Measurements from ENCODE around the gene CHST11. TPM values are rescaled to one million over a fixed set of nuclear protein-coding genes. Genes with fewer than 3 reads are reported as not detected.

The CHST11 gene
- total RNA-seq, 1 experiment from 2014 or later = 6.7 TPM

DNA sequence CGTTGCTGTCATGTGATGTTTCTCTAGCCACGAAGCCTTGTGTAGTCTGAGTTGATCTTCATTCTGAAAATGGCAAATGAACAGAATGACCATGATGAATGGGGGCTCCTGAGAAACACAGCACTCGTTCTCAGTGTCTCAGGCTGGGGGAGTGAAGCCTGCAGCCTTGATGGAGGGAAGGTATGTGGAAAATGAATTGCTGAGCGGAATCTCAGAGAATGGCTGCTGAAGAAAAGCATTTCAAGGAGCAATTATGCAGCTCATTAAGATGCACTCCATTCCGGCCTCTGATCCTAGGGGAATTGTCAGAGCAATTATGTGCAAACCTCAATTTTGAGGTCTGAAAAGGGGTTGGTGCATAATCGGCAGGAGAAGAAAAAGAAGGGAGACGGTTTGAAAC, 167.1 kb downstream of the CHST11 start:
- H4K8ac ChIP-seq (replicated peaks; ENCODE audit: insufficient read length, low read depth, low read length) = no peak overlapping the region
- Mint-ChIP-seq H3K9me3 (no peaks in the 10 kb centered on the region), H3K27me3 (ENCODE audit: low read depth) (peaks cover 3% of the 10 kb centered on the region; the same call in 1 of the 2 replicates), H3K36me3 (ENCODE audit: insufficient read depth in 1 of 3, low read depth in 3 of 3) (no peaks in the 10 kb centered on the region; a peak in 1 of 7 replicates), H3K27ac (no peak overlapping the region), H3K4me1 (peaks cover 22 to 28% of the 10 kb centered on the region in 2 experiments), H3K4me3 (no peak overlapping the region)
- H3K23ac ChIP-seq (ENCODE audit: insufficient read length, low read depth, low read length) = no peak overlapping the region
- no peak overlapping the region for H3K9ac ChIP-seq (ENCODE audit: extremely low read depth, insufficient read length, low read length)
- no peaks in the 10 kb centered on the region for H3K79me2 ChIP-seq (ENCODE audit: insufficient read depth, low read length)
- no peak overlapping the region for H3K56ac ChIP-seq (ENCODE audit: insufficient read length, low read depth, low read length)
- H3K18ac ChIP-seq (ENCODE audit: insufficient read length, low read depth, low read length) = no peak overlapping the region
- H2BK120ac ChIP-seq (ENCODE audit: low read depth, low read length, poor library complexity, severe bottlenecking) = no peak overlapping the region
- H3K27me3 ChIP-seq (ENCODE audit: insufficient read depth, low read length) = no peaks in the 10 kb centered on the region
- no peak overlapping the region for H2BK20ac ChIP-seq (ENCODE audit: low read depth, low read length, poor library complexity, severe bottlenecking)
- H3K4me1 ChIP-seq (ENCODE audit: insufficient read depth, low read length) = no peaks in the 10 kb centered on the region; the same call in 1 of the 2 replicates
- H2BK15ac ChIP-seq (ENCODE audit: low read depth, low read length) = no peak overlapping the region
- no CpG with 5 or more reads among the region's 7 CpGs for WGBS (ENCODE audit: extremely low coverage, insufficient read length, low lambda C conversion rate)
- no peak overlapping the region for H2BK5ac ChIP-seq (ENCODE audit: insufficient read length, low read length)
- H2AK5ac ChIP-seq (ENCODE audit: insufficient read length, low read length) = no peak overlapping the region
- H3K79me1 ChIP-seq (ENCODE audit: insufficient read depth, low read depth, low read length, poor library complexity, severe bottlenecking) = no peaks in the 10 kb centered on the region
- no peak overlapping the region for H3T11ph ChIP-seq (ENCODE audit: low read length)
- no peak overlapping the region for H3K4ac ChIP-seq (ENCODE audit: low read depth, low read length)
- no peak overlapping the region for H2BK12ac ChIP-seq (ENCODE audit: insufficient read length, low read depth, low read length)
- no peaks in the 10 kb centered on the region for H4K20me1 ChIP-seq (ENCODE audit: control insufficient read depth, insufficient read depth, insufficient read length)
- no peak overlapping the region for H3K27ac ChIP-seq (ENCODE audit: insufficient read length, low read depth, low read length)
- DNase-seq = no peak
- H4K5ac ChIP-seq (ENCODE audit: insufficient read length, low read depth, low read length) = no peak overlapping the region
- H3K23me2 ChIP-seq (ENCODE audit: insufficient read length, low read depth, low read length, poor library complexity, severe bottlenecking) = no peaks in the 10 kb centered on the region
- H3K14ac ChIP-seq (ENCODE audit: insufficient read depth, low read length) = no peak overlapping the region
- no peak overlapping the region for H4K91ac ChIP-seq (ENCODE audit: insufficient read length, low read depth, low read length)
- no peaks in the 10 kb centered on the region for H3K9me3 ChIP-seq (ENCODE audit: control insufficient read depth, low read depth, low read length)
- H2AFZ ChIP-seq (ENCODE audit: low read length) = no peak overlapping the region
- no peak overlapping the region for H3K4me2 ChIP-seq (ENCODE audit: insufficient read depth, insufficient read length, low read length)
- TF ChIP-seq, protein P1, sequence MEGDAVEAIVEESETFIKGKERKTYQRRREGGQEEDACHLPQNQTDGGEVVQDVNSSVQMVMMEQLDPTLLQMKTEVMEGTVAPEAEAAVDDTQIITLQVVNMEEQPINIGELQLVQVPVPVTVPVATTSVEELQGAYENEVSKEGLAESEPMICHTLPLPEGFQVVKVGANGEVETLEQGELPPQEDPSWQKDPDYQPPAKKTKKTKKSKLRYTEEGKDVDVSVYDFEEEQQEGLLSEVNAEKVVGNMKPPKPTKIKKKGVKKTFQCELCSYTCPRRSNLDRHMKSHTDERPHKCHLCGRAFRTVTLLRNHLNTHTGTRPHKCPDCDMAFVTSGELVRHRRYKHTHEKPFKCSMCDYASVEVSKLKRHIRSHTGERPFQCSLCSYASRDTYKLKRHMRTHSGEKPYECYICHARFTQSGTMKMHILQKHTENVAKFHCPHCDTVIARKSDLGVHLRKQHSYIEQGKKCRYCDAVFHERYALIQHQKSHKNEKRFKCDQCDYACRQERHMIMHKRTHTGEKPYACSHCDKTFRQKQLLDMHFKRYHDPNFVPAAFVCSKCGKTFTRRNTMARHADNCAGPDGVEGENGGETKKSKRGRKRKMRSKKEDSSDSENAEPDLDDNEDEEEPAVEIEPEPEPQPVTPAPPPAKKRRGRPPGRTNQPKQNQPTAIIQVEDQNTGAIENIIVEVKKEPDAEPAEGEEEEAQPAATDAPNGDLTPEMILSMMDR (conservative IDR thresholded peaks at IDR 0.05) = no peak
